GM12878 (cell line): ENCODE measurements around the gene PLS1. TPM values are rescaled to one million over a fixed set of nuclear protein-coding genes. Genes with fewer than 3 reads are reported as not detected.

Experiments
- ATAC-seq: fragments of 200-7000 bp; cut with Tn5 transposase; 3 replicates; pipeline ENCODE4 v1.9.1; 2020; ENCODE audit warnings: mild to moderate bottlenecking, moderate library complexity
- BruUV-seq: library from RNA; stranded (reverse); fragments of 400-500 nt; replicated peaks from 2 replicates; lab custom pipeline; 2021; lab: Mats Ljungman, UMichigan
- CTCF ChIA-PET: fragments of 300-600 bp; sonication (Branson Sonifier 250); formaldehyde crosslinking; extraction: SDS; loops from one replicate; lab custom pipeline; 2021; ENCODE audit warnings: inconsistent platforms; lab: Yijun Ruan, JAX
- POLR2A ChIA-PET: fragments of 350-600 bp; formaldehyde crosslinking; extraction: SDS; loops from one replicate; lab custom pipeline; 2021; ENCODE audit warnings: inconsistent platforms; lab: Charles Lee
- RAD21 ChIA-PET: fragments of 300-600 bp; sonication (Branson Sonifier 250); formaldehyde crosslinking; loops from one replicate; lab custom pipeline; 2023; ENCODE audit warnings: antibody characterized with exemption; ENCODE audit not compliant: unreplicated experiment; lab: Charles Lee
- SMC1A ChIA-PET: fragments of 300-600 bp; sonication (Branson Sonifier 250); formaldehyde crosslinking; loops from one replicate; lab custom pipeline; 2023; ENCODE audit not compliant: unreplicated experiment, uncharacterized antibody; lab: Charles Lee
- DNase-seq: peaks from one replicate; pipeline ENCODE4 v3.0.0-alpha.2; 2011; ENCODE audit warnings: low read depth, low spot score
- FAIRE-seq: peaks from 3 replicates; lab custom pipeline; 2011; peaks lifted over from hg19 to GRCh38; lab: Jason Lieb, UNC
- H2AFZ ChIP-seq: 2 replicates; pipeline ENCODE4 v1.6.0; 2011; ENCODE audit warnings: low read depth, low read length, control low read depth; ENCODE audit not compliant: control insufficient read depth
- H3K27ac ChIP-seq: 2 replicates; pipeline ENCODE4 v1.5.1; 2011; ENCODE audit warnings: control low read depth; ENCODE audit not compliant: control insufficient read depth, insufficient read depth
- H3K27me3 ChIP-seq, 2 experiments: replicated peaks in 1 of 2; 2 replicates each; pipeline versions ENCODE4 v1.6.0 to v1.6.1; 2011; ENCODE audit warnings: low read length in 1 of 2; ENCODE audit not compliant: control insufficient read depth in 2 of 2, insufficient read depth in 2 of 2
- H3K36me3 ChIP-seq, 2 experiments: 2 replicates each; pipeline ENCODE4 v1.5.1; 2011; ENCODE audit warnings: low read length in 1 of 2; ENCODE audit not compliant: control insufficient read depth in 2 of 2, insufficient read depth in 2 of 2
- H3K4me1 ChIP-seq: 2 replicates; pipeline ENCODE4 v1.6.1; 2011; ENCODE audit warnings: mild to moderate bottlenecking, low read length, moderate library complexity, mixed read lengths; ENCODE audit not compliant: control insufficient read depth, insufficient read depth
- H3K4me2 ChIP-seq: 2 replicates; pipeline ENCODE4 v1.6.0; 2011; ENCODE audit warnings: control low read depth; ENCODE audit not compliant: control insufficient read depth, insufficient read depth
- H3K4me3 ChIP-seq: fragments of 200-600 bp; sonication (generic); 2 replicates; pipeline ENCODE4 v1.5.1; 2016
- H3K79me2 ChIP-seq: 2 replicates; pipeline ENCODE4 v1.6.0; 2011; ENCODE audit warnings: low read length; ENCODE audit not compliant: control insufficient read depth, insufficient read depth
- H3K9ac ChIP-seq: 2 replicates; pipeline ENCODE4 v1.8.0; 2011; ENCODE audit warnings: low read length, control low read depth, mixed read lengths; ENCODE audit not compliant: control insufficient read depth, insufficient read depth
- H3K9me3 ChIP-seq: replicated peaks from 3 replicates; pipeline ENCODE4 v1.5.1; 2011; ENCODE audit warnings: mild to moderate bottlenecking, low read length; ENCODE audit not compliant: control insufficient read depth, insufficient read depth
- H4K20me1 ChIP-seq: 2 replicates; pipeline ENCODE4 v1.6.0; 2011; ENCODE audit not compliant: control insufficient read depth, insufficient read depth
- CBX3 ChIP-seq: fragments of 200-600 bp; sonication (generic); IDR thresholded peaks from 2 replicates; pipeline ENCODE4 v1.6.1; 2016; ENCODE audit warnings: low read depth, borderline replicate concordance
- CHD1 ChIP-seq: IDR thresholded peaks from 2 replicates; pipeline ENCODE4 v1.6.1; 2012; ENCODE audit warnings: low read depth, low read length, improper control_type of control experiment
- JUNB ChIP-seq: IDR thresholded peaks from 2 replicates; pipeline ENCODE4 v1.6.1; 2016; ENCODE audit warnings: antibody characterized with exemption, mild to moderate bottlenecking
- KAT2A ChIP-seq: conservative IDR thresholded peaks from 2 replicates; pipeline ENCODE4 v1.6.1; 2011; ENCODE audit warnings: low read depth, low read length; ENCODE audit not compliant: control insufficient read depth
- POLR2A ChIP-seq: IDR thresholded peaks from 2 replicates; pipeline ENCODE4 v1.6.1; 2011; ENCODE audit warnings: low read depth, mild to moderate bottlenecking, low read length
- RAD21 ChIP-seq: IDR thresholded peaks from 2 replicates; pipeline ENCODE4 v1.6.1; 2011; ENCODE audit warnings: mild to moderate bottlenecking, low read depth, low read length, moderate library complexity; ENCODE audit not compliant: insufficient read depth
- RAD51 ChIP-seq: fragments of 450-650 bp; IDR thresholded peaks from 2 replicates; pipeline ENCODE4 v1.6.1; 2016; ENCODE audit warnings: moderate library complexity, mild to moderate bottlenecking, inconsistent platforms
- RB1 ChIP-seq: fragments of 450-650 bp; formaldehyde crosslinking; IDR thresholded peaks from 2 replicates; pipeline ENCODE4 v1.6.1; 2017; ENCODE audit warnings: mild to moderate bottlenecking, borderline replicate concordance
- SMAD1 ChIP-seq: fragments of 450-650 bp; IDR thresholded peaks from 2 replicates; pipeline ENCODE4 v1.6.1; 2018; ENCODE audit warnings: mild to moderate bottlenecking, low read depth; ENCODE audit not compliant: partially characterized antibody
- SREBF1 ChIP-seq: IDR thresholded peaks from 2 replicates; pipeline ENCODE4 v1.6.1; 2012; ENCODE audit warnings: mild to moderate bottlenecking, low read length
- SUPT20H ChIP-seq: IDR thresholded peaks from 2 replicates; pipeline ENCODE4 v1.6.1; 2011; ENCODE audit warnings: low read depth, mild to moderate bottlenecking, low read length, moderate library complexity, borderline replicate concordance; ENCODE audit not compliant: control insufficient read depth
- TCF7 ChIP-seq: IDR thresholded peaks from 2 replicates; pipeline ENCODE4 v1.6.1; 2014; ENCODE audit warnings: antibody characterized with exemption, borderline replicate concordance
- ZBTB11 ChIP-seq: fragments of 450-650 bp; formaldehyde crosslinking; IDR thresholded peaks from 2 replicates; pipeline ENCODE4 v1.5.0; 2022; ENCODE audit warnings: mild to moderate bottlenecking, missing genetic modification characterization
- in situ Hi-C: fragments of 300-500 bp; cut with MboI; formaldehyde crosslinking; loops from 9 replicates; pipeline ENCODE4 v1.14.3; 2018; ENCODE audit warnings: mixed read lengths
- intact Hi-C: fragments of 100-400 bp; cut with micrococcal nuclease; formaldehyde crosslinking; loops from one replicate; pipeline ENCODE4 v1.14.2; 2022; ENCODE audit not compliant: unreplicated experiment
- polyA plus RNA-seq, 11 experiments: library from polyadenylated mRNA; depleted of rRNA in 4 of 11; unstranded in 6 of 11; stranded (reverse) in 5 of 11; fragments of >200 nt; fragmentation: Nextera tagmentation in 4 of 11; fragmentation: Illumina TruSeq in 1 of 11; extraction: Ambion mirVana in 4 of 11; extraction: Trizol in 1 of 11; gene quantifications; 1 replicate in 1 of 11; 2 replicates in 10 of 11; pipeline versions ENCODE4 v1.2.1 to v1.2.3, GENCODE V29; 2011 to 2016; ENCODE audit warnings: inconsistent platforms in 2 of 11, missing spikeins in 2 of 11, low read depth in 1 of 11
- total RNA-seq, 4 experiments: library from RNA; depleted of rRNA in 3 of 4; stranded (reverse); fragments of >200 nt in 3 of 4; fragmentation: Illumina TruSeq in 1 of 4; extraction: Trizol in 1 of 4; gene quantifications; 2 replicates each; pipeline versions ENCODE4 v1.2.1 to v1.2.3, GENCODE V29; 2013 to 2021
- TF ChIP-seq, protein P1 (sequence below): fragments of 150-350 bp; IDR thresholded peaks from 2 replicates; pipeline ENCODE4 v1.6.1; 2016; ENCODE audit warnings: low read depth, low read length
- TF ChIP-seq, protein P2 (sequence below), 3 experiments: IDR thresholded peaks in 2 of 3; conservative IDR thresholded peaks in 1 of 3; 2 replicates each; pipeline ENCODE4 v1.5.1; 2011; ENCODE audit warnings: low read depth in 3 of 3, low read length in 3 of 3, mild to moderate bottlenecking in 3 of 3, control low read depth in 2 of 3, moderate library complexity in 2 of 3, inconsistent platforms in 1 of 3, mixed read lengths in 1 of 3; ENCODE audit not compliant: control insufficient read depth in 2 of 3, insufficient read depth in 1 of 3; ENCODE audit errors: extremely low read depth in 1 of 3

PLS1 gene
- total and polyA plus RNA-seq, 10 of the 15 experiments (the other 5 are each of a cell fraction or from before 2014, with no cell fraction given) = 0.59 to 11.7 (median 1.7) TPM

- TF ChIP-seq CBX3 = no peak
- TF ChIP-seq, all 136 proteins: peak for 0
Observed at GRCh38 chr3:142633073-142633472, 36.9 kb downstream of the PLS1 start (continued).

- RAD21 ChIA-PET = interaction anchor here (0.6 kb wide), 1 partner anchor 9 kb away, joined by 3 read pairs; no protein-coding TSS in a partner anchor
- FAIRE-seq = no peak
- Histone ChIP-seq H2AFZ (no peak overlapping the region), H3K9ac (no peak overlapping the region), H3K4me2 (no peak overlapping the region), H3K79me2 (no peaks in the 10 kb centered on the region), H3K36me3 (no peaks in the 10 kb centered on the region), H3K4me1 (no peaks in the 10 kb centered on the region), H4K20me1 (no peaks in the 10 kb centered on the region), H3K9me3 (no peaks in the 10 kb centered on the region), H3K27me3 (no peaks in the 10 kb centered on the region), H3K27ac (no peak overlapping the region), H3K4me3 (no peak overlapping the region)
- POLR2A ChIA-PET = no interaction called here
- intact Hi-C loops (no loop called here), in situ Hi-C loops (no loop called here)
- CTCF ChIA-PET = interaction anchor here (0.7 to 0.9 kb wide), 2 partner anchors 9 to 1642 kb away, joined by 4 to 8 read pairs; no protein-coding TSS in a partner anchor
- ATAC-seq = no peak
- SMC1A ChIA-PET = no interaction called here
- DNase-seq = no peak
- no TSS peak for BruUV-seq
- TF ChIP-seq RAD51 (no peak), CHD1 (no peak), SREBF1 (no peak), SUPT20H (no peak), POLR2A (no peak), SMAD1 (no peak), RB1 (no peak), TCF7 (no peak), KAT2A (no peak), JUNB (no peak), RAD21 (no peak), ZBTB11 (CRISPR knock-in tag) (no peak)
- TF ChIP-seq, protein P1, sequence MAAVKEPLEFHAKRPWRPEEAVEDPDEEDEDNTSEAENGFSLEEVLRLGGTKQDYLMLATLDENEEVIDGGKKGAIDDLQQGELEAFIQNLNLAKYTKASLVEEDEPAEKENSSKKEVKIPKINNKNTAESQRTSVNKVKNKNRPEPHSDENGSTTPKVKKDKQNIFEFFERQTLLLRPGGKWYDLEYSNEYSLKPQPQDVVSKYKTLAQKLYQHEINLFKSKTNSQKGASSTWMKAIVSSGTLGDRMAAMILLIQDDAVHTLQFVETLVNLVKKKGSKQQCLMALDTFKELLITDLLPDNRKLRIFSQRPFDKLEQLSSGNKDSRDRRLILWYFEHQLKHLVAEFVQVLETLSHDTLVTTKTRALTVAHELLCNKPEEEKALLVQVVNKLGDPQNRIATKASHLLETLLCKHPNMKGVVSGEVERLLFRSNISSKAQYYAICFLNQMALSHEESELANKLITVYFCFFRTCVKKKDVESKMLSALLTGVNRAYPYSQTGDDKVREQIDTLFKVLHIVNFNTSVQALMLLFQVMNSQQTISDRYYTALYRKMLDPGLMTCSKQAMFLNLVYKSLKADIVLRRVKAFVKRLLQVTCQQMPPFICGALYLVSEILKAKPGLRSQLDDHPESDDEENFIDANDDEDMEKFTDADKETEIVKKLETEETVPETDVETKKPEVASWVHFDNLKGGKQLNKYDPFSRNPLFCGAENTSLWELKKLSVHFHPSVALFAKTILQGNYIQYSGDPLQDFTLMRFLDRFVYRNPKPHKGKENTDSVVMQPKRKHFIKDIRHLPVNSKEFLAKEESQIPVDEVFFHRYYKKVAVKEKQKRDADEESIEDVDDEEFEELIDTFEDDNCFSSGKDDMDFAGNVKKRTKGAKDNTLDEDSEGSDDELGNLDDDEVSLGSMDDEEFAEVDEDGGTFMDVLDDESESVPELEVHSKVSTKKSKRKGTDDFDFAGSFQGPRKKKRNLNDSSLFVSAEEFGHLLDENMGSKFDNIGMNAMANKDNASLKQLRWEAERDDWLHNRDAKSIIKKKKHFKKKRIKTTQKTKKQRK = no peak
- TF ChIP-seq, protein P2, sequence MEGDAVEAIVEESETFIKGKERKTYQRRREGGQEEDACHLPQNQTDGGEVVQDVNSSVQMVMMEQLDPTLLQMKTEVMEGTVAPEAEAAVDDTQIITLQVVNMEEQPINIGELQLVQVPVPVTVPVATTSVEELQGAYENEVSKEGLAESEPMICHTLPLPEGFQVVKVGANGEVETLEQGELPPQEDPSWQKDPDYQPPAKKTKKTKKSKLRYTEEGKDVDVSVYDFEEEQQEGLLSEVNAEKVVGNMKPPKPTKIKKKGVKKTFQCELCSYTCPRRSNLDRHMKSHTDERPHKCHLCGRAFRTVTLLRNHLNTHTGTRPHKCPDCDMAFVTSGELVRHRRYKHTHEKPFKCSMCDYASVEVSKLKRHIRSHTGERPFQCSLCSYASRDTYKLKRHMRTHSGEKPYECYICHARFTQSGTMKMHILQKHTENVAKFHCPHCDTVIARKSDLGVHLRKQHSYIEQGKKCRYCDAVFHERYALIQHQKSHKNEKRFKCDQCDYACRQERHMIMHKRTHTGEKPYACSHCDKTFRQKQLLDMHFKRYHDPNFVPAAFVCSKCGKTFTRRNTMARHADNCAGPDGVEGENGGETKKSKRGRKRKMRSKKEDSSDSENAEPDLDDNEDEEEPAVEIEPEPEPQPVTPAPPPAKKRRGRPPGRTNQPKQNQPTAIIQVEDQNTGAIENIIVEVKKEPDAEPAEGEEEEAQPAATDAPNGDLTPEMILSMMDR (IDR thresholded peaks at IDR 0.05 in 2 of 3, conservative IDR thresholded peaks at IDR 0.05 in 1 of 3; ENCODE audit: control insufficient read depth in 2 of 3, extremely low read depth in 1 of 3, insufficient read depth in 1 of 3, low read depth in 3 of 3, low read length in 3 of 3) = no peak
Observed at GRCh38 chr3:142636050-142636449, 39.9 kb downstream of the PLS1 start.
